H1 (cell line): ENCODE measurements around the gene TRIM38.
A peak's percentile ranks its signal among the peaks of the same experiment; 100 is the strongest.

Experiments
- TBP ChIP-seq: IDR thresholded peaks from 2 replicates; pipeline ENCODE4 v1.6.1; 2011; ENCODE audit warnings: low read depth, low read length, improper control_type of control experiment
- TF ChIP-seq, protein P1 (sequence below), 3 experiments: IDR thresholded peaks; 1 replicate in 2 of 3; 2 replicates in 1 of 3; pipeline versions ENCODE4 v1.5.1 to v1.6.1; 2011; ENCODE audit warnings: low read length in 3 of 3, mild to moderate bottlenecking in 3 of 3, inconsistent platforms in 2 of 3, low read depth in 1 of 3, moderate library complexity in 1 of 3; ENCODE audit not compliant: insufficient read depth in 1 of 3; ENCODE audit errors: control extremely low read depth in 1 of 3

DNA sequence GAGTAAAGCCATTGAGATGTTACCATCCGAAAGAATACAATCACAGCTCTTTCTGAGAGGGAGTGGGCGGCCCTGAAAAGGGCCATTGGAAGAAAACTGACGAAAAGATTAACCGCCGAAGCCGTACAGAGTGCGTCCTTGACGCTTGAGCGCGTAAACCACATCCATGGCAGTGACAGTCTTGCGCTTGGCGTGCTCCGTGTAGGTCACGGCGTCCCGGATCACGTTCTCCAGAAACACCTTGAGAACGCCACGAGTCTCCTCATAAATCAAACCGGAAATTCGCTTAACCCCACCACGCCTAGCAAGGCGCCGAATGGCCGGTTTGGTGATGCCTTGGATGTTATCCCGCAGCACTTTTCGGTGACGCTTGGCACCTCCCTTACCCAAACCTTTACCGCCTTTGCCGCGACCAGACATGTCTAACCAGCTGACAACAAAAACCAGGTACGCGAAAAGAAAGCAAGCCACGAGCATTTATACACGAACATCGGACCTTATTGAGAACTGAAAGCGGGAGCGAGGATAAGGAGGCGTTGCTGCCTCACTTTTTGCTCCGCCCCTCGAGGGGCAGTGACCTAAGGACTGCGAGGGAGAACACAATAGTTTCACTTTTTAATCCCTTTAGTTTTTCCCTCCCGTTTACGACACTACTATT is 64.4 kb downstream of the TRIM38 start:
- peak; percentile 98 for TF ChIP-seq TBP
- TF ChIP-seq, protein P1, sequence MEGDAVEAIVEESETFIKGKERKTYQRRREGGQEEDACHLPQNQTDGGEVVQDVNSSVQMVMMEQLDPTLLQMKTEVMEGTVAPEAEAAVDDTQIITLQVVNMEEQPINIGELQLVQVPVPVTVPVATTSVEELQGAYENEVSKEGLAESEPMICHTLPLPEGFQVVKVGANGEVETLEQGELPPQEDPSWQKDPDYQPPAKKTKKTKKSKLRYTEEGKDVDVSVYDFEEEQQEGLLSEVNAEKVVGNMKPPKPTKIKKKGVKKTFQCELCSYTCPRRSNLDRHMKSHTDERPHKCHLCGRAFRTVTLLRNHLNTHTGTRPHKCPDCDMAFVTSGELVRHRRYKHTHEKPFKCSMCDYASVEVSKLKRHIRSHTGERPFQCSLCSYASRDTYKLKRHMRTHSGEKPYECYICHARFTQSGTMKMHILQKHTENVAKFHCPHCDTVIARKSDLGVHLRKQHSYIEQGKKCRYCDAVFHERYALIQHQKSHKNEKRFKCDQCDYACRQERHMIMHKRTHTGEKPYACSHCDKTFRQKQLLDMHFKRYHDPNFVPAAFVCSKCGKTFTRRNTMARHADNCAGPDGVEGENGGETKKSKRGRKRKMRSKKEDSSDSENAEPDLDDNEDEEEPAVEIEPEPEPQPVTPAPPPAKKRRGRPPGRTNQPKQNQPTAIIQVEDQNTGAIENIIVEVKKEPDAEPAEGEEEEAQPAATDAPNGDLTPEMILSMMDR (IDR thresholded peaks at IDR 0.05; ENCODE audit: control extremely low read depth in 1 of 3, insufficient read depth in 1 of 3, low read depth in 1 of 3, low read length in 3 of 3) = no peak
